MM.1S (cell line): ENCODE results near the gene COL3A1.

ENCODE experiments used
- EZH2 ChIP-seq: fragments of 300-600 bp; sonication (generic); optimal IDR thresholded peaks from 2 replicates; pipeline ENCODE3; 2017; ENCODE audit warnings: low read depth, mild to moderate bottlenecking, antibody characterized with exemption, low read length, mixed read lengths
- TF ChIP-seq, protein P1 (sequence below): fragments of 300-600 bp; sonication (generic); IDR thresholded peaks from 2 replicates; pipeline ENCODE4 v1.5.1; 2016; ENCODE audit warnings: antibody characterized with exemption, low read length, mixed read lengths

DNA sequence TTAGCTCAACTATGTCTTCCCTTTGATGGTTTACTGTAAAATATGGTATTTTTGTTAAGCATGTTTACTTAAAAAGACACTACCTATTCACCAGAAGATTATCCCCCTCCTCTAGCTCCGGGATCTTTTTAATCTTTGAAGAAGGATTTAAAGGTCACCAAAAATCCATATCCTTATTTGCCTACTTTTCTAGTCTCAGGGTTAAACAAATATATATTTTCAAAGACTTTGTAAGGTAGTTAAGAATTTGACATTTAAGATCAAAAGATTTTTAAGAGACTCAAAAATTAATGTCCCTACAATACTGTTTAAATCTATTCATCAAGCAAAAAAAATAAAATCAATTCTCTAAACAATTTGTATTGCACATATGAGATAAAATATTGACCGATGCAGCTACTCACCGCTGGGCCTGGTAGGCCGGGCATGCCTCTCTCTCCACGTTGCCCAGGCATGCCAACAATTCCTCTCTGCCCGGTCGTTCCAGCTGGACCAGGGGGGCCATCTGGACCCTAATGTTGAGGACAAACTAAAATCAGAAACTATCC is 76.1 kb downstream of the COL3A1 start:
- TF ChIP-seq, protein P1, sequence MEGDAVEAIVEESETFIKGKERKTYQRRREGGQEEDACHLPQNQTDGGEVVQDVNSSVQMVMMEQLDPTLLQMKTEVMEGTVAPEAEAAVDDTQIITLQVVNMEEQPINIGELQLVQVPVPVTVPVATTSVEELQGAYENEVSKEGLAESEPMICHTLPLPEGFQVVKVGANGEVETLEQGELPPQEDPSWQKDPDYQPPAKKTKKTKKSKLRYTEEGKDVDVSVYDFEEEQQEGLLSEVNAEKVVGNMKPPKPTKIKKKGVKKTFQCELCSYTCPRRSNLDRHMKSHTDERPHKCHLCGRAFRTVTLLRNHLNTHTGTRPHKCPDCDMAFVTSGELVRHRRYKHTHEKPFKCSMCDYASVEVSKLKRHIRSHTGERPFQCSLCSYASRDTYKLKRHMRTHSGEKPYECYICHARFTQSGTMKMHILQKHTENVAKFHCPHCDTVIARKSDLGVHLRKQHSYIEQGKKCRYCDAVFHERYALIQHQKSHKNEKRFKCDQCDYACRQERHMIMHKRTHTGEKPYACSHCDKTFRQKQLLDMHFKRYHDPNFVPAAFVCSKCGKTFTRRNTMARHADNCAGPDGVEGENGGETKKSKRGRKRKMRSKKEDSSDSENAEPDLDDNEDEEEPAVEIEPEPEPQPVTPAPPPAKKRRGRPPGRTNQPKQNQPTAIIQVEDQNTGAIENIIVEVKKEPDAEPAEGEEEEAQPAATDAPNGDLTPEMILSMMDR = no peak
- TF ChIP-seq EZH2 = no peak
